Hematopoietic multipotent progenitor cell treated with erythropoietin and hydrocortisone succinate and interleukin-3 and kit ligand, for 8 days (in vitro differentiated cells): ENCODE measurements around the gene AP4B1.
"Not testable (repeated sequence)": the region's sequence is repeated elsewhere in the genome, so short reads cannot be mapped to it uniquely, and the experiment has no call there.

Experiments
- DNase-seq: peaks from one replicate; pipeline ENCODE4 v3.0.0-alpha.2; 2015

AP4B1 gene

DNA sequence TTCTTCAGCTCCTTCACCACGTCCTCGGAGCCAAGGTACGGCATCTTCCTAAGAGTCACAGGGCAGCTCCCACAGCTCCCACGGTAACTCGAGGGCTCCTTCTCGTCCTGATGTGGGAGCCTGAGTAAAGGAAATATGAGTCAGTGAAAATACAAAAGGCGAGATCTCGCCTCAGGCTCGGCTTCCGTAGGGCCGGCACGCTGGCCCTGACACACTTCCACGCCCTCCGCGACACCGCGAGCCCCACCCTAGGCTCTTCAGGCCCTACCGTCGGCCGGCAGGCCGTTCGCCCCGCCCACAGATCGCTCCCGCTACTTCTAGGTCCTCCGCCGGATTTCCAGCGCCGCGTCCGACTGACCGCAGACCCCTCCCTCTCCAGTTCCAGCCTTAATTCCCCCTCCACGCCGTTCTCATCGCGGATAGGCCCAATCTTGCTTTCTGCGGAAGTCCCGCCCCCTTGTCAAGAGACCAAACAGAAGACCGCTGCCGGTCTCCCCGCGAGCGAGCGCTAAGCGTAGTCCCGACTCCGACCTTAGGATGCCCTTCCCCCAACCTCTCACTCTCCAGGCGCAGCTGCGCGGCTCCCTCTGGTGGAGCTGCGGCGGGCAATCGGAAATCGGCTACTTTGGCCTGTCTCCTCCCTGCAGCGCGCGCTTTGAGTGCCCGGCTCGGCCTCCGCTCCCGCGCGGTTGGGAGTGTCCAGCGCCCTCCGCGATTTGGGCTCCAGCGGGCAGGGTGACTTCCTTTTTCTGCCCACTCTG, at the start of gene AP4B1, which contains the start of gene DCLRE1B:
AP4B1 (minus strand) TSS at position 126 of the 761 bp plus-strand sequence; CDS start at position 44, 82 bp downstream.
DCLRE1B (plus strand) TSS at position 653 of the 761 bp plus-strand sequence. CDS start 261 bp downstream, outside the sequence.
- DNase-seq, result peak; percentile 99

DNA sequence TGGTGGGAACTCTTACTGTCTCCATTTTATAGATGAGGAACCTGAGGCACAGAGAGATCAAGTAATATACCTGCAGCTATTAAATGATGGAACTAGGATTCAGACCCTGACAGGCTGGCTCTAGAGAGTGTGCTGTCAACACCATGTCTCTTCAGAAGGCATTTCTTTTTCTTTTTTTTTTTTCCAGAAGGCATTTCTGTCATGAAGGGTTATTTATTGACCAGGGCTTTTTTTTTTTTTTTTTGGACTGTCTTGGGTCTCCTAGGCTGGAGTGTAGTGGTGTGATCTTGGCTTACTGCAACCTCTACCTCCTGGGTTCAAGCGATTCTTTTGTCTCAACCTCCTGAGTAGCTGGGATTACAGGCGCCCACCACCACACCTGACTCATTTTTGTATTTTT, 47.1 kb upstream of the AP4B1 start:
- no peak for DNase-seq

DNA sequence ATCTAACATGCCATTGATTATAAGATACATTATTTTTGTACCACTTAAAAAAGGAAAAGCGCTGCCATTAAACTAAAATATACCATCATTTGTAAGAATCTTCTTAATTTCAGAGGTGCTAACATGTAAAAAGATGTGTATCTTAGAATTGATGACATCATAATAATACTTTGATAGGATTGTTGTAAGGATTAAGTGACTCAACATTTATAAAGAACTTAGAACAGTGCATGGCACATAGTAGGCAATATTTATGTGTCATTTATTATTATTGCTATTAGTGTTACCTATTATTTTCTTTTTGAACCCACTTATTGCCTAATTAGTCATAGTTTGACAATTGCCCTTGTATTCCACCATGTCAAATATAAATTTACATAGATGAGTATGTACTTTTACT, 46.3 kb upstream of the AP4B1 start:
- no peak for DNase-seq

DNA sequence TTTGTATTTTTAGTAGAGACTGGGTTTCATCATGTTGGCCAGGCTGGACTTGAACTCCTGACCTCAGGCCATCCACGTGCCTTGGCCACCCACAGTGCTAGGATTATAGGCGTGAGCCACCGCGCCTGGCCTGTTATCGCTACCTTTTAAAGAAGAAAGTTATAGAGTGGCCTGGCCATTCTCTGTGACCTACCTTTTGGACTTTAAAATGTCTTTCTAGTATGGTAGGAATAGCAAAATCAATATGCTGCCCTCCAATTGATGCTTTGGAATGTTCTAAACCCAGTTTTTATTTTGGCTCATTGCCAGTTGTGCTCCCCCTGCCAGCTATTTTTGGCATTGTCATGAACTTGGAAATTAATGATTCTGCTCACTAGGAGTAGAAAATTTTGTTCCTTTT, 44.4 kb upstream of the AP4B1 start:
- DNase-seq, result peak; percentile 54

DNA sequence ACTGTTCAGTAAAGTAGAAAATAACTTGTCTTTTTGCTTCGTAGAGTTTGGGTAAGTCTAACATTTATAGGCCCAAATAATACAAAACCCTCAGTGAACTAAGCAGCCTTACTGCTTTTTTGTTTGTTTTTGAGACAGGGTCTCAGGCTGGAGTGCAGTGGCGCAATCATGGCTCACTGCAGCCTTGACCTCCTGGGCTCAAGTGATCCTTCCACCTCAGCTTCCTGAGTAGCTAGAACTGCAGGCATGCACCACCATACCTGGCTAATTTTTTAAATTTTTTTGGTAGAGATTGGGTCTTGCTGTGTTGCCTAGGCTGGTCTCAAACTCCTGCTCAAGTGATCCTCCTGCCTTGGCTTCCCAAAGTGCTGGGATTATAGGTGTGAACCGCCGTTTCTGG, 43.6 kb upstream of the AP4B1 start:
- not testable (repeated sequence) for DNase-seq

DNA sequence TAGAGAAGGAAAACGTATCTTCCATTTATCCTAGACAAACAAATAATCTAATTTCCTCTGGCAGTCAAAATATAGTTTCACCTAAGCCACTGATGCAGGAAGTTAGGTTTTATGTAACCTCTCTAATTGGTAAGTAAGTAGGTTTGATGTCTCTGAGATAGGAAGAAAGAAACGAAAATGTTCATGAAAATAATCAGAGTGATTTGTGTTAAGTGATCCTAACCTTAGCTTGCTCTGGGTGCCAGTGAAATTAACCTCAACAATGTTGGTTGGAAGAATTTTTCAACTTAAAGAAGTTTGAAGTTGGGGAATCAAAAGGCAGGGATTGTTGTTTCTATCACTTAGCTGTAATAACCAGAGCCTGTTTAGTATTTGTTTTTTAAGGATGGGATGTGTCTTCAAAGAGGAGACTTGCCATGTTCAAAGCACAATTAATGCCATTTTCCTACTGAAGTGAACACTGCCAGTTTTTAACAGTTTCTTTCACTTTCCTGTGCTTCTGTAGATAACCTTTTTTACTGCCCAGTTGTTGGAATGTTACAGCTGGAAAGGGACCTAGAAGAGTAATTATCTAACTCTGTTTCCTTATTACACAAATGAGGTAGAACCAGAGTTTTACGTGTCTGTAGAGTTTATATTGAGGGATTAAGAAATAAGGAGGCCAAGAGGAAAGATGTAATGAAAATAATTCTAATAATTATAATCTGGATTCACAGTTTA, 42.9 kb upstream of the AP4B1 start:
- DNase-seq, result no peak

- peak; percentile 45 for DNase-seq
These were observed 42.2 kb upstream of the AP4B1 start for GRCh38 chr1:113946678-113947387.

- no peak for DNase-seq
These were observed 41.5 kb upstream of the AP4B1 start for GRCh38 chr1:113946112-113946511.

- DNase-seq, result no peak
These were observed 40.7 kb upstream of the AP4B1 start for GRCh38 chr1:113945329-113945728.

- DNase-seq, result no peak
These were observed 38.6 kb upstream of the AP4B1 start for GRCh38 chr1:113943028-113943811.

- no peak for DNase-seq
These were observed 37.9 kb upstream of the AP4B1 start for GRCh38 chr1:113942527-113942926.

DNA sequence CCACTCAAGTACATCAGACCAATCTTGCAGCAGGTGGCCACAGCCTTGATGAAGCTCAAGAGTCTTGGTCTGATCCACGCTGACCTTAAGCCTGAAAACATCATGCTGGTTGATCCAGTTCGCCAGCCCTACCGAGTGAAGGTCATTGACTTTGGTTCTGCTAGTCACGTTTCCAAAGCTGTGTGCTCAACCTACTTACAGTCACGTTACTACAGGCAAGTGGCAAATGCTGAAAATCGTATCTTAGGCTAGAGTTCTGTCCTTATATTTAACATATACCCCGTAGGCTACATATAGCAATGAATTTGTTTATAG, 36.6 kb upstream of the AP4B1 start:
- DNase-seq, result no peak

DNA sequence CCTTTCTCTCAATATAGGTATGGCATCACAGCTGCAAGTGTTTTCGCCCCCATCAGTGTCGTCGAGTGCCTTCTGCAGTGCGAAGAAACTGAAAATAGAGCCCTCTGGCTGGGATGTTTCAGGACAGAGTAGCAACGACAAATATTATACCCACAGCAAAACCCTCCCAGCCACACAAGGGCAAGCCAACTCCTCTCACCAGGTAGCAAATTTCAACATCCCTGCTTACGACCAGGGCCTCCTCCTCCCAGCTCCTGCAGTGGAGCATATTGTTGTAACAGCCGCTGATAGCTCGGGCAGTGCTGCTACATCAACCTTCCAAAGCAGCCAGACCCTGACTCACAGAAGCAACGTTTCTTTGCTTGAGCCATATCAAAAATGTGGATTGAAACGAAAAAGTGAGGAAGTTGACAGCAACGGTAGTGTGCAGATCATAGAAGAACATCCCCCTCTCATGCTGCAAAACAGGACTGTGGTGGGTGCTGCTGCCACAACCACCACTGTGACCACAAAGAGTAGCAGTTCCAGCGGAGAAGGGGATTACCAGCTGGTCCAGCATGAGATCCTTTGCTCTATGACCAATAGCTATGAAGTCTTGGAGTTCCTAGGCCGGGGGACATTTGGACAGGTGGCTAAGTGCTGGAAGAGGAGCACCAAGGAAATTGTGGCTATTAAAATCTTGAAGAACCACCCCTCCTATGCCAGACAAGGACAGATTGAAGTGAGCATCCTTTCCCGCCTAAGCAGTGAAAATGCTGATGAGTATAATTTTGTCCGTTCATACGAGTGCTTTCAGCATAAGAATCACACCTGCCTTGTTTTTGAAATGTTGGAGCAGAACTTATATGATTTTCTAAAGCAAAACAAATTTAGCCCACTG, 36.0 kb upstream of the AP4B1 start:
- no peak for DNase-seq

- DNase-seq, result no peak
These were observed 33.6 kb upstream of the AP4B1 start for GRCh38 chr1:113938192-113938591.

DNA sequence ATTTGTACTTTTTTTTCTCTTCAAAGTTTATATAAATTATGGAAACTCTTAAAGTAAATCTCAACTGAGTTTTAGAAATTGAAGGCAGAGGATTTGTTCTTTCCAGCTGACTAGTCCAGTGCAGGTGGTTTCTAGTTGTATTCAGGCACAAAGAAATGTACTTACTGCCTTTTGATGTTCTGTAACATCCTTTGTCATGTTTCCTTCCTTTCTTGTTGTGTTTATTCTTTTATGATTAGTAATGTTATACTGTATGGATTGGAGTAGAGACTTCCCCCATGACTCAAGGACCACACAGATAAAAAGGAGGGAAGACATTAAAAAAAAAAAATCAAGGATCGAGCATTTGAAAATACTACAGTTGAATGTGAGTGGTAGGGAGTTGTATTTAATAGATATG, 32.5 kb upstream of the AP4B1 start:
- DNase-seq, result no peak

GRCh38 chr1:113935970-113936369, 31.4 kb upstream of the AP4B1 start:
- no peak for DNase-seq

DNA sequence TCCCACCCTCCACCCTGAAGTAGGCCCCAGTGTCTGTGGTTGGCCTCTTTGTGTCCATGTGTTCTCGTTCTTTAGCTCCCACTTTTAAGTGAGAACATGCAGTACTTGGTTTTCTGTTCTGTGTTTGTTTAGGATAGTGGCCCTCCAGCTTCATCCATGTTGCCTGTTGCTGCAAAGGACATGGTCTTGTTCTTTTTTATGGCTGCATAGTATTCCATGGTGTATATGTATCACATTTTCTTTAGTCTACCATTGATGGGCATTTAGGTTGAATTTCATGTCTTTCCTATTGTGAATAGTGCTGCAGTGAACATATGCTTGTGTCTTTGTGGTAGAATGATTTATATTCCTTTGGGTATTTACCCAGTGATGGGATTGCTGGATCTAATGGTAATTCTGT, 30.6 kb upstream of the AP4B1 start:
- no peak for DNase-seq

DNA sequence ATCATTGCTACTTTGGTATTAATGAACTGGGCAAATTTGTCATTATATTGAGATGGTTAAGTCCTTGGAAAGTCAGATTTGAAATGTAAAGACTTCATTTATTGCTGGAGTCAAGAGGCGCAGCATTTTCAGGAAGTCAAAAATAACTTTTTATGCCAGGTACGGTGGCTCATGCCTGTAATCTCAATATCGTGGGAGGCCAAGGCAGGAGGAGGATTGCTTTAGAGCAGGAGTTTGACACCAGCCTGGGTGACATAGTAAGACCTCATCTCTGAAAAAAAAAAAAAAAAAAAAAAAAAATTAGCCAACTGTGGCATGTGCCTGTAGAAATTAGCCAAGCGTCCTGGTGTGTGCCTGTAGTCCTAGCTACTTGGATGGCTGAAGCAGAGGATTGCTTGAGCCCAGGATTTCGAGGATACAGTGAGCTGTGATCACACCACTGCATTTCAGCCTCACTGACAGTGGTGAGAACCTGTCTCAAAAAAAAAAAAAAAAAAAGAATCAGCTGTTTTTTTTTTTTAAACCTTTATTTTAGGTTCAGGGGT, 30.0 kb upstream of the AP4B1 start:
- no peak for DNase-seq

DNA sequence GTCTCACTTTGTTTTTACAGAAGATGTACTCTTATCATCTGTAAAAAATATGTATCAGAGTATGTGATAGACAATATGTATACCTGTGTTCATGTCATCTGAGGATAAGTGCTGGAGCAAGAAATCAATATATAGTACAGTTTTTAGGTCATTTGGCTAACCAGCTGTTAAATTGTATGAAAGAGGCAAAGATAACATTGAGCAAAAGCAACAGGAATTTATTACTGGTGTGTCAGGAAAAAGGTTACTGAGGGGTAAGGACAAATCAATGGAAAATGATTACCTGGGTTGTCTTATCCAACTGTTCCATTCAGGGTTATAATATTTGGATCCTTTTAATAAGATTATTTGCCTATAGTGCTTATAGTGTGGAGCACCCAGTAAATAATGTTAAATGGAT, 29.4 kb upstream of the AP4B1 start:
- DNase-seq, result no peak

DNA sequence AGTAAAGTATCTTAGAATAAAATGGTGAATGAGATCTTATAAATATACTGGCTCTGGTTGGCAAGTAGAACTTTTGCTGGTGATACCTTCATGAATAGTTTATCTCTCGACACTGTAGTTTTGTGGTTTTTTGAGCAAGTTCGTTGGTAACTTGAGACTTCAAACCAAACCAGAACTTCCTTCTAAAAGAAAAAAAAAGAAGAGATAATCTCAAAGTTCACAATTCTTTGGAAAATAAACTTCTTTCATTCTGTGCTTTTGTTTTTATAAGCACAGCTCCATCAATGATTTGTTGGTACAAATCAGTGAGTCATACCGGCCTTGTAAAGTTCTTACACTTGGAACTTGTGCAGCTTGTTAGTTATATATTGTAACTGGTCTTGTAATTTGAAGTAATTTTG, 26.9 kb upstream of the AP4B1 start:
- DNase-seq, result peak; percentile 91

DNA sequence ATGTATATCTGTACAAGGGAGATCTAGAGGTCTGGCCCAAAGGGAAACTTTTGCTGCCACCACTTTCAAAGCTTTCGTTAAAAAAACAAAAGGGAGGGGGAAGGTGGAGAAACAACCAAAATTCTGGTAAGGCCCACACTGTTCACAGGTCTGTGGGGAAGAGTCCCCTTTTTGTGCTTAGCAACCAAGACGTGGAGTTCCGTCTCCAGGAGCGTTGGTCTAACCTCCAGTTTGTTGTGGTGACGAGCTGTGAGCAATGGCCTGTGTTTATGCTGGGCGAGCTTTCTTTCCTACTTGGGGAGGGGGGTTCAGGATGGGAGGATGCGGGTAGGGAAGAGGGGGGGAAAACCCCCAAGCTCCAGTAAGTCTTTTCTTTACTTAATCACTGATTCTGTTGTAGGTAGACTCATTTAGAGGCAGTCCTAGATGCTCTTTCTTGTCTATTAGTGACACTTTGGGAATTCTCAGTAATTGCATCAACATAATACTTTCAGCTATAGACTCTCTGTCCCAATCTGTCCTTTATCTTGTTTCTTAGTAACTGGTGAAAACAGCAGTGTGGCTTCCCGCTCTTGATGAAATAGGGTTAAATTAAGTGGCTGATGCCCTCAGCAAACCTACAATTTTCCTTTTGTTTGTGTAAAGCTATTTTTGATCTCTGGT, 26.0 kb upstream of the AP4B1 start:
- DNase-seq, result peak; percentile 60
